HUES64 (cell line): ENCODE measurements around the gene FAM114A1.
"Not testable (repeated sequence)": the region's sequence is repeated elsewhere in the genome, so short reads cannot be mapped to it uniquely, and the experiment has no call there.

ENCODE experiments used
- H3K27ac ChIP-seq: 2 replicates; pipeline ENCODE4 v1.7.0; 2013; ENCODE audit warnings: low read depth, low read length, inconsistent platforms
- H3K27me3 ChIP-seq: 2 replicates; pipeline ENCODE4 v1.6.1; 2013; ENCODE audit warnings: mild to moderate bottlenecking, low read length; ENCODE audit not compliant: insufficient read depth
- H3K36me3 ChIP-seq: 2 replicates; pipeline ENCODE4 v1.6.1; 2013; ENCODE audit warnings: mild to moderate bottlenecking, low read length; ENCODE audit not compliant: insufficient read depth
- H3K4me1 ChIP-seq: 2 replicates; pipeline ENCODE4 v1.6.1; 2013; ENCODE audit warnings: mild to moderate bottlenecking, low read length, moderate library complexity; ENCODE audit not compliant: insufficient read depth
- H3K4me3 ChIP-seq: 2 replicates; pipeline ENCODE4 v1.5.1; 2013; ENCODE audit warnings: mild to moderate bottlenecking, low read length, moderate library complexity
- H3K9ac ChIP-seq: 2 replicates; pipeline ENCODE4 v1.6.1; 2013; ENCODE audit warnings: mild to moderate bottlenecking, low read depth, low read length
- H3K9me3 ChIP-seq: 2 replicates; pipeline ENCODE4 v1.6.1; 2013; ENCODE audit warnings: low read depth, low read length; ENCODE audit not compliant: insufficient read depth
- WGBS: fragments of 150-250, 120-280 bp; methylation state at CpG from one replicate; pipeline ENCODE4 v1.1.7; 2013; ENCODE audit warnings: missing lambda C conversion rate; 5-methylcytosine and 5-hydroxymethylcytosine counted together

Gene FAM114A1

DNA sequence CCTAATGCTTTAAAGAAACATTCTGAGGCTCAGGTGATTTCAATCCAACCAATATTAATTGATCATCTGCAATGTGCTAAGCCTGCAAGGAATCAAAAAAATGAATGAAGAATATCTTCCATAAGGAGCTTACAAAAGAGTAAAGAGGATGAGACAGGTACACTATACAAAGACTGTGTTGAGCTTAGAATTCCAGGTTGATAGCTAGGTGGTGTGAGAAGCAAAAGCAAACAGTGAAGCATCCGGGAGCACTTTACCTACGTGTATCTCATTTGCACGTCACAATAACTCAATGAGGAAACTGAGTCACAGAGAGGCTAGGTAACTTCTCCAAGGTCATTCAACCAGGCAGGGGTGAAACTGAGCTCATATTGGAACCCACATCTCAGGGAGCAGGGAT lies 37.1 kb downstream of the FAM114A1 start:
- Histone ChIP-seq H3K27me3 (no peaks in the 10 kb centered on the region), H3K36me3 (peaks cover 8% of the 10 kb centered on the region), H3K4me3 (no peak overlapping the region), H3K27ac (no peak overlapping the region), H3K9me3 (no peaks in the 10 kb centered on the region), H3K9ac (no peak overlapping the region), H3K4me1 (no peaks in the 10 kb centered on the region)
- WGBS, result 92% methylated on average over 3 of the region's 3 CpGs

DNA sequence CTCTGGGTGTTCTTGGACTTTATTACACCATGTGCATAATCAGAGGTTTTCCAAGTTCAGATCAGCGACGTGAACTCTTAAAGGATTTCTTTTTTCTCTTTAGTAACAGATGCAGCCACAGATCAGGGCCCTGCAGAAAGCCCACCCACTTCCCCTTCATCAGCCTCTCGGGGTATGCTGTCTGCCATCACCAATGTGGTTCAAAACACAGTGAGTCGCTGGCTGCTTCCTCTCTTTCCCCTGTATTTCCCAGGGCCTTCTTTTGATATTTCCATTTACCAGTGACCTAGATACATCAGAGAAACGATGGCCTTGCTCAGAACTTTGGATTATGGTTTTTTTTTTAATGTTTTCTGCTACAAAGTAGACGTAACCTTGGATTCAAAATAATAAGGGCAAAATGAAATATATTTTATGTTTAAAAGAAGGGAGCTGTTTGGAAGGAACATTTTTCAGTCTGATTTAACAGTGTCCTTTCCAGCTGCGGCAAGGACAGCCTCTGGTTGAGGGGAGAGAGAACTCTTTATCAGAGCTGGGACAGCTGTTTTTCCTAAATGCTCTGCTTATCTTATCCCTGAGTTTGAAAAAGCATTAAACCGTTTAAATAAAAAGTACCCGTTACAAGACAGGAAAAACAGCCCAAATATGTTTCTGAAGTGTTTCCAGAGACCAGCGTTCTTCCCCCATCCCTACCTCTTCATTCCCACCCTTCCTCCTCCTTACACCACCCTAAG lies 38.2 kb downstream of the FAM114A1 start:
- Histone ChIP-seq H3K27ac (no peak overlapping the region), H3K4me3 (no peak overlapping the region), H3K4me1 (no peaks in the 10 kb centered on the region), H3K36me3 (peaks cover 8% of the 10 kb centered on the region), H3K27me3 (no peaks in the 10 kb centered on the region), H3K9ac (no peak overlapping the region), H3K9me3 (no peaks in the 10 kb centered on the region)
- WGBS, result 93% methylated on average over 10 of the region's 10 CpGs

DNA sequence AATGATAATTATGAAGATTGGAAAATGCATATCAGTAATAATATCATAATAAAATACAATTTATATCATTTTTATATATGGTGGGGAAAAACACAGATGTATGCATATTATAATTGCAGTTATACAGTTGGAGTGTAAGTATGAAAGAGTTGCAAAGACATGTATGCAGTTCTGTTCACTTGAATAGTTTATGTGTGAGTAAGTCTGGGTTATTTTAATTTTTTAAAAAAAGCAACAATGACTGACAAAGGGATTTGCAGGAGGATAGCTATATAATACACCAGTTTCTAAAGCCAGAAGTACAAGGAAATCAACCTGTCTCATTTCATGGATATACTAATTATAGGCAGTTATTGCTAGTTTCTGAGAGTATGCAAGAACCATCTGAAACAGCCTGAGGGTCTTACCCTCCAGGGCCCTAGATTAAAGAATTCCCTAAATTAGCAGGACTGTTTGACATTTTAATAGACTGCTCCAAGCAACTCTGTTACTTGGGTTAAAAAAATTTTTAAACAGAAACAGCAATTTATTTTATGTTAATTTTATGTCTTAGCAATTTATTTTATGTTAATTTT lies 40.2 kb downstream of the FAM114A1 start:
- no peaks in the 10 kb centered on the region for H3K9me3 ChIP-seq
- peaks cover 8% of the 10 kb centered on the region for H3K36me3 ChIP-seq
- H3K27me3 ChIP-seq, result no peaks in the 10 kb centered on the region
- no peak overlapping the region for H3K4me3 ChIP-seq
- no peaks in the 10 kb centered on the region for H3K4me1 ChIP-seq
- no peak overlapping the region for H3K9ac ChIP-seq
- no peak overlapping the region for H3K27ac ChIP-seq

DNA sequence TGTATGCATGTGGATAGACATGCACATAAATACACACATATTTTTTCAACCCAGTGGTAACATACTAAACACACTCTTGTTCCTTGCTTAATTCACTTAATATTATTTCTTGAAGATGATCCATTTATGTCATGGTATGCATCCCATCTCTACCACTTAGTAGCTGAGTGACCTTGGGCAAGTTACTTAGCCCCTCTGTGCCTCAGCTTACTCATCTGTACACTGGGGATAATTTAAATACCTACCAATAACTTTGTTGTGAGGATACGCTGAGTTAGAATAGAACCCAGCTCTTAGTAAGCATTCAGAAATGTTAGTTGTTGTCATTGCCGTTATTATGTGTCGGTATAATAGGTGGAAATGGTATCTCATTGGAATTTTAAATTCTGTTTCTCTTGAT lies 41.4 kb downstream of the FAM114A1 start:
- no peak overlapping the region for H3K9ac ChIP-seq
- no peaks in the 10 kb centered on the region for H3K27me3 ChIP-seq
- peaks cover 8% of the 10 kb centered on the region for H3K36me3 ChIP-seq
- WGBS, result 95% methylated on average over 3 of the region's 3 CpGs
- H3K4me1 ChIP-seq, result no peaks in the 10 kb centered on the region
- H3K4me3 ChIP-seq, result no peak overlapping the region
- no peak overlapping the region for H3K27ac ChIP-seq
- no peaks in the 10 kb centered on the region for H3K9me3 ChIP-seq

DNA sequence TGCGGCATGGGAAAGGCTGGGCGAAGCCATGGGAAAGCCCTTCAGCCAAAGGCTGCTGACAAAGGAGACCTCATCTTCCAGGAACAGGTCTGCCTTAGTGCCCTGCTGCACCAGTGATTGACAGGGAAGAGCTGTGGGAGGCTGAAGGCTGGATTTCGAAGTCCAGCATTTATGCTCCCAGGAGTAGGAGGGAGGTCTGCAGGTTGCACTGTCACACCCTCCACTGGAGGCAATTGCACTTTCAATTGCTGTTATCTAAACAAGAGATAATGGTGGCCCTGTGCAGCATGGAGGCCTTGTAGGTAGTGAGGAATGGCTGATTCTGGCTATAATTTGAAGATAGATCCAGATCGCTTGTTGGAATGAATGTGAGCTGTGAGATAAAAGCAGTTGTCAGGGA lies 43.7 kb downstream of the FAM114A1 start:
- no peaks in the 10 kb centered on the region for H3K9me3 ChIP-seq
- no peaks in the 10 kb centered on the region for H3K4me1 ChIP-seq
- no peaks in the 10 kb centered on the region for H3K27me3 ChIP-seq
- 89% methylated on average over 4 of the region's 4 CpGs for WGBS
- H3K27ac ChIP-seq, result no peak overlapping the region
- peaks cover 10% of the 10 kb centered on the region for H3K36me3 ChIP-seq
- no peak overlapping the region for H3K4me3 ChIP-seq
- no peak overlapping the region for H3K9ac ChIP-seq

DNA sequence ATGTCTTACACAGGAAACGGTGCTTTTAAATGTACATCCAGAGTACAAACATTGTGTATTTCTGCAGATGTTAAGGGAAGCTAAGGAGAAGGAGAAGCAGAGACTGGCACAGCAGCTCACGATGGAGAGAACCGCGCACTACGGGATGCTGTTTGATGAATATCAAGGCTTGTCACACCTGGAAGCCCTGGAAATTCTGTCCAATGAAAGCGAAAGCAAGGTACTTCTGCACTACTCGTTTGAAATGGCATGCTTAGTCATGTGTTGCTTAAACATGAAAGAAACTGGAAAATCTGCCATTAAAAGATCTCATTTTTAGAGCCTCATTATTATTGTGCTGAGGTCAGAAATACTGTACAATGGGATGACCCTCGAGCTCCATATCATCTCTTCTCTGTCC lies 47.2 kb downstream of the FAM114A1 start:
- Histone ChIP-seq H3K27me3 (no peaks in the 10 kb centered on the region), H3K4me3 (no peak overlapping the region), H3K27ac (no peak overlapping the region), H3K4me1 (no peaks in the 10 kb centered on the region), H3K9ac (no peak overlapping the region), H3K9me3 (no peaks in the 10 kb centered on the region), H3K36me3 (0 out of 2 replicates have a peak, but pooled peaks cover 5% of the 10 kb centered on the region)
- 90% methylated on average over 8 of the region's 8 CpGs for WGBS

DNA sequence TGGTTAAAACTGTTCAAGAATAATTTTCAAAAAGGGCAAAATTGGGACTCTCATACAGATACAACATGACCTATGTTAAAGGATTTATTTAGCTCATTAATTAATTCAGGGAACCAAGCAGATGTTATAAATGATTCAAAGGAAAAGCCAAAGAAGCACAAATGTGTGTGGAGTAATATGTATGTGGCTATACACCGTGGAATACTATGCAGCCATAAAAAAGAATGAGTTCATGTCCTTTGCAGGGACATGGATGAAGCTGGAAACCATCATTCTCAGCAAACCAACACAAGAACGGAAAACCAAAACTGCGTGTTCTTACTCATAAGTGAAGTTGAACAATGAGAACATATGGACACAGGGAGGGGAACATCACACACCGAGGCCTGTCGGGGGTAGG lies 48.7 kb downstream of the FAM114A1 start:
- not testable (repeated sequence) for H3K4me1 ChIP-seq, H3K4me3 ChIP-seq, H3K9ac ChIP-seq, H3K27me3 ChIP-seq, H3K36me3 ChIP-seq, H3K27ac ChIP-seq, H3K9me3 ChIP-seq
- 96% methylated on average over 5 of the region's 5 CpGs for WGBS

DNA sequence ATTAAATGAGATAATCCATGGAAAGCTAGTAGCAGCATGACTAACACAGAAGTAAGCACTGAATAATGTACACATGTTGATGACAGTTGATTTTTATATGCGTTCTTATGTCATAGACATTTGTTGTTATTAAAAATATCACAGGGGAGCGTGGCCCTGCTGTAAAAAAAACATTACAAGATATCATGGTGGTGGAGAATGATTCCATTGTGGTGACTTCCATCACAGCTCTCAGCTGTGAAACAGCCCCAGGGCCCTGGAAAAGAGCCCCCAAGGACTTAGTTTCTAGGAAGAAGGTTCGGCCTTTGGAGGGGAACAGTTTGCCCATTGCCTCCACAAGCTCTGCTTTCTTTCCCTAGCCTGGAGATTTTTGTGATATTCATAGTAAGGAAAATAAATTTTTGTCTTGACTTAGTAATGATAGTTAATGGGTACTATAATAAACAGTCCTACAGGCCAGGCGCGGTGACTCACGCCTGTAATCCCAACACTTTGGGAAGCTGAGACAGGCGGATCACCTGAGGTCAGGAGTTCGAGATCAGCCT lies 49.9 kb downstream of the FAM114A1 start:
- Histone ChIP-seq H3K9ac (no peak overlapping the region), H3K36me3 (0 out of 2 replicates have a peak, but pooled peaks cover 5% of the 10 kb centered on the region), H3K9me3 (no peaks in the 10 kb centered on the region), H3K27me3 (no peaks in the 10 kb centered on the region), H3K27ac (no peak overlapping the region), H3K4me3 (no peak overlapping the region), H3K4me1 (no peaks in the 10 kb centered on the region)
- 85% methylated on average over 8 of the region's 8 CpGs for WGBS

DNA sequence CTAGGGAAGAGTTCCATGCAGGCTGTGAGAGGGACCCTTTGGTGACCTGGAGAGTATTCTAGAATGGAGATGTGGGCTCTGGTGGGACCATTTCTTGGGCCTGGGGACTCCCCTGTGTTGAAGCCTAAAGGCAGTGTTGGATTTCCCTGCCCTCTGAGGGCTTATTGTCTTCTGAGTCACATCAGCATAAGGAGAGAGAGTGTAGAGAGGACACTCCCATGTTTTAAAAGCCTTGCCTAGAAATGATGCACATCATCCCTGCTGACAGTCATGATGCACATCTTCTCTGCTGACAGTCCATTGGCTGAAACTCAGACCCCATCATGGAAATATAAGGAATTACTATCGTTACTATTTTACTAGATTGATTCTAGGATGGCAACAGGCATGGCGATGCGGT lies 51.9 kb downstream of the FAM114A1 start:
- Histone ChIP-seq H3K36me3 (0 out of 2 replicates have a peak, but pooled peaks cover 5% of the 10 kb centered on the region), H3K9me3 (no peaks in the 10 kb centered on the region), H3K9ac (no peak overlapping the region), H3K4me1 (peaks cover 2% of the 10 kb centered on the region; the same call in 1 of the 2 replicates), H3K27me3 (no peaks in the 10 kb centered on the region), H3K27ac (no peak overlapping the region), H3K4me3 (no peak overlapping the region)
- WGBS, result 98% methylated on average over 3 of the region's 3 CpGs

DNA sequence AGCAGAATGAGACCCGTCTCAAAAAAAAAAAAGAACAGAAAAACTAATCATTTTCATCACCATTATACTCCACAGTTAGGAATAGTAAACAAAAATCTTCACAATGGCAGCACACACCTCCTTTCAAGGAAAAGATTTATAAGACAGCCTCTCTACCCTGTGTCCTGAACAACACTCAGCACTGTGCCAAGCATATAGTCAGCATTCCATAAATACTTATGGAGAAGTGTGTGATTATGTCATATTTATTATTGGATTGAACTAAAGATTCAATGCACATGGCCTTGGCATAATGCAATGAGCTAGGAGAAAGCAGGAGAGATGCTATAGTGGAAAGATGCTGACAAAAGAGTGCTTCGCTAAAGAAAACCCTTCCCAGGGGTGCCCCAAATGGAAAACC lies 52.6 kb downstream of the FAM114A1 start:
- no peak overlapping the region for H3K27ac ChIP-seq
- no peak overlapping the region for H3K4me3 ChIP-seq
- 0 out of 2 replicates have a peak, but pooled peaks cover 4% of the 10 kb centered on the region for H3K36me3 ChIP-seq
- no peak overlapping the region for H3K9ac ChIP-seq
- WGBS, result 94% methylated on average over 2 of the region's 2 CpGs
- peaks cover 3% of the 10 kb centered on the region; the same call in 1 of the 2 replicates for H3K4me1 ChIP-seq
- no peaks in the 10 kb centered on the region for H3K27me3 ChIP-seq
- H3K9me3 ChIP-seq, result no peaks in the 10 kb centered on the region

DNA sequence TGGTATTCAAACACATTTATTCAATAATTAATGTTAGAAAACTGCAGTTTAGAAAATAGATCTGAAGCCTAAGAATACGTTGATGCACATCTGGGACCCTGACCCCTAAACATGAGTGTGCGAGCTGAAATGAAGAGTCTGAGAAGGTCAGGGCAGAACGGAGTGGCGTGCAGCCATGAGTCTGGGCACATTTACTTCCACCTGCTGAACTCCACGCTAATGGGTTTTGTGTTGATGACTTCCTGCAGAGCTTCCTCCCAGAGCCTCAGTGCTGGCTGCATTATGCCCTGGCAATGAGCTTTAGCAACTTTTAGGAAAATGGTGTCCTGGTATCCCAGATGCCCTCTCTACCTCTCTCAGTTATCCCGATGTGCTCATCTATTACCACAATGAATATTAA lies 53.1 kb downstream of the FAM114A1 start:
- WGBS, result 97% methylated on average over 6 of the region's 6 CpGs
- H3K4me1 ChIP-seq, result peaks cover 3% of the 10 kb centered on the region; the same call in 1 of the 2 replicates

More for the DNA sequence above, 53.1 kb downstream of the FAM114A1 start:
- Histone ChIP-seq H3K4me3 (no peak overlapping the region), H3K27ac (no peak overlapping the region), H3K9me3 (no peaks in the 10 kb centered on the region), H3K9ac (no peak overlapping the region), H3K36me3 (0 out of 2 replicates have a peak, but pooled peaks cover 3% of the 10 kb centered on the region), H3K27me3 (no peaks in the 10 kb centered on the region)
